HG03439 (cell line): ENCODE results near the gene EIPR1.

Source experiments
- ATAC-seq: cut with Tn5 transposase; IDR thresholded peaks from one replicate; pipeline ENCODE4 v1.9.1; 2021; ENCODE audit warnings: mild to moderate bottlenecking, moderate library complexity; ENCODE audit not compliant: unreplicated experiment

The EIPR1 gene

GRCh38 chr2:3168230-3168891 is 209.3 kb downstream of the EIPR1 start:
- ATAC-seq: no peak

DNA sequence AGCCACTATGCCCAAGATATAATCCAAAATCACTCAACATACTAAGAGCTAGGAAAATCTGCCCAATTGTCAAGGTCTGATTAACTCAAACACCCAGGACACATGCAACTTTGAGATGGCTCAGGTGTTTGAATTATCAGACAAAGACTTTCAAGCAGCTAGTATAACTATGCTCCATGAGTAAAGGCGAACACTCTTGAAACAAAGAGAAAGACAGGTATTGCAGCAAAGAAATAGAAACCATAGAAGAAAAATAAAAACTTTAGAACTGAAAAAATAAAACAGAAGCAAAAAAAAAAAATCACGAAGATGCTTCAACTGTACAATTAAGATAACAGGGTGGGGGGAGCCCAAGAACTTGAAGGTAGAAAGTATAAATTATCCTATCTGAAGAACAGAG is 214.2 kb downstream of the EIPR1 start:
- no peak for ATAC-seq

GRCh38 chr2:3162442-3163077 is 215.1 kb downstream of the EIPR1 start:
- ATAC-seq: no peak

GRCh38 chr2:3160751-3161330 is 216.8 kb downstream of the EIPR1 start:
- ATAC-seq: no peak

DNA sequence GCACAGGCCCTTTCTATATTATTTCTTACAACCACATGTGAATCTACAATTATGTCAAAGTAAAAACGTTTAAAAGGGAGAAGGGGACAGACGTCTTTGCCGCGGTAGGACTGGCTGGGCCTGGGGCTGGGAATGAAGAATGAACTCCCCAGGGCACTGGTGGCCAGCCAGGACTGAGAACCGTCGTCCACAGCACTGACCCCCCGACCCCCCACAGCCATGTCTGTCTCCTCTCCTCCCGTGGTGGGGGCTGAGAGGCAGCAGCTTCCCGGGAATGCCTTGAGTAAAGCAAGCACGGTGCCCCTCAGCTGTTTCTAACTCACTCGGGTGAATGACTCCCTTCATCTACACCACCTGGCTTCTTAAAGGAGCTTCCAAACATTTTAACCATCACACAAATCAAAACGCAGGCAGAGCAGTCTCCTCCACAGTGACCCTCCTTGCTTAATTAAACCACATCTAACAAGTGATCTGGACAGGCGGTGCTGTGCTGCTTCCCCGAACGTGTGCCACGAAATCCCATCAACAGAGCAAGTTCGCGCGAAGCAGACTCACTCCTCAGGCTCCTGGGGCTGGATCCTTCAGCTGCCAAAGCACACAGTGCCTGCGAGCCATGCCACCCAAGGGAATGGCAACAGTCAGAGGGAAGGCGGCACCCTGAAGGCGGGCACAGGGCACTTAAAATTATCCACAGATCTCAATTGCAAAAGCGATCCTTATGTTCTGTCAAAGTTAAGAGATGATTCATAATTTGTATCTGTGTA is 217.7 kb downstream of the EIPR1 start:
- ATAC-seq: no peak

DNA sequence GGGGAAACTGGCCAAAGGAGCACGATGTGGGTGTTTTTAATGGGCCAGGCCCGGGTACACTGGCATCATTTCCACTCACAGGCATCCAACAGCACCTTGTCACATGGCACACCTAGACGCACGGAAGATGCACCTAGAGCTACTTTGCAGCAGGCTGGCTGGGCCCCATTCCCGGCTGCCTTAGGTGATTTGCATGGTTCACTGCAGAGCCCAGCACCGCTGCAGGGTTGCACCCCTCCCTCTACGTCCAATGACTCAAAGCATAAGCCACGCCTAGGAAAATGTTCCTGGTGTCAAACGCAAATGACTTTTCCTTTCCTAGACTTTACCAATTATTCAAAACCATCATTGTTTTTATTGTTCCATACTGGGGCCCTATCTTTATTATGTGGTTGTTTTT is 222.9 kb downstream of the EIPR1 start:
- no peak for ATAC-seq

DNA sequence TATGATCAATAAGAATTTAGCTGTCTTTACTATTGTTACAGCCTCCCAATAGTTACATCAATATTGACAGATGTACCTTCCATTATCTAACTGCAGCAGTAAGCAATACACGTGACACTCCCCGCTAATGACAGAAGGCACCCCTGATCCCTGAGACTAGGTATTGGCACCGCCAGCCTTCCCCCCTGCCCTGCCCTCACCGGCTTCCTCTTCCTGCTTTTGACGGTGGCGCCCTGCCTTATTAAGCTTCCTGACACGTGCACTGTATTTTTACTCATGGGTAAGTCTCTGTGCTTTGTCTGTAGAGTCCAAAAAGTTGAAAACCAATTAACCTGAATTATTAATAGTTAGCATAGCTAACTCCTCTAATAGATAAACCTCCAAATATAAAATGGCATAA is 223.5 kb downstream of the EIPR1 start:
- ATAC-seq: no peak

DNA sequence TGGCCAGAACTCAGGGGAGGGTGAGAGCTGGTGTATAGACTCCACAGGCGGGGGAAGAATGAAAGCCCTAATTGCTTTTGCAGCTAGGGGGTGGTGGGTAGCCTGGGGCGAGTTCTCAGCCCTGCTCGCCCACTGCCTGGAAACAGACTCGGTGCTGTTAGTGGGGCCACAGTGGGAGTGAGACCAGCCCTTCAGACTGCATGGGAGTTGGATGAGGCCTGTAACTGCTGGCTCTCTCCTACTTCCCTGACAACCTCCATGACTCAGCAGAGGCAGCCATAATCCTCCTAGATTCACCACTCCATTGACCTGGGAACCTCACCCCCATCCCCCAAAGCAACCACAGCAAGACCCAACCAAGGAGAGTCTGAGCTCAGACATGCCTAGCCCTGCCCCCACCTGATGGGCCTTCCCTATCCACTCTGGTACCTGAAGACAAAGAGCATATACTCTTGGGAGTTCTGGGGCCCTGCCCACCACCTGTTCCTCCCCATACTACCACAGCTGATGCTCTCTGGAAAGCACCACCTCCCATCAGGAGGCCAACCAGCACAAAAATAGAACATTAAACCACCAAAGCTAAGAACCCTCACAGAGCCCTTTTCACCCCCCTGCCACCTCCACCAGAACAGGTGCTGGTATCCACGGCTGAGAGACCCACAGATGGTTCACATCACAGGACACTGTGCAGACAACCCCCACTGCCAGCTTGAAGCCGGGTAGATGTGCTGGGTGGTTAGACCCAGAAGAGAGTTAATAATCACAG is 226.3 kb downstream of the EIPR1 start:
- no peak for ATAC-seq

- ATAC-seq: no peak
These were observed 228.0 kb downstream of the EIPR1 start for GRCh38 chr2:3149441-3150217.

DNA sequence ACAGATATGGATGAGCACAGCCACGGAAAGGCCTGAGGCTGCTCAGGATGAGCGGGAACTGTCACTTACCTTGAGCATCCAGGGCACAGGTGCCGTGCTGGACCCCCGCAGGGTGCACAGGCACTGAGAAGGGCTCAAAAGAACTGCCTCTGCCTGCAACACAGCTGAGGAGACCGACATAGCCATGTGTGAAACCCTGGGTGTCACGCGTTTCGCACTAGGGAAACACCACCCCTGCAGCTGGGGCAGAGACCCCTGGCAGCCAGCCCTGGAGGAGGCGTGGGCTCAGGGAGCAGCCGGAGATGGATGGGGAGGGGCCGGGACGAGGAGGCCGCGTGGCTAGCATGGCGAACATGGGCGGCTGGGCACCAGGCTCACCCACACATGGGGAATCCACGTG is 228.9 kb downstream of the EIPR1 start:
- no peak for ATAC-seq

- ATAC-seq: no peak
These were observed 229.7 kb downstream of the EIPR1 start for GRCh38 chr2:3147651-3148530.

DNA sequence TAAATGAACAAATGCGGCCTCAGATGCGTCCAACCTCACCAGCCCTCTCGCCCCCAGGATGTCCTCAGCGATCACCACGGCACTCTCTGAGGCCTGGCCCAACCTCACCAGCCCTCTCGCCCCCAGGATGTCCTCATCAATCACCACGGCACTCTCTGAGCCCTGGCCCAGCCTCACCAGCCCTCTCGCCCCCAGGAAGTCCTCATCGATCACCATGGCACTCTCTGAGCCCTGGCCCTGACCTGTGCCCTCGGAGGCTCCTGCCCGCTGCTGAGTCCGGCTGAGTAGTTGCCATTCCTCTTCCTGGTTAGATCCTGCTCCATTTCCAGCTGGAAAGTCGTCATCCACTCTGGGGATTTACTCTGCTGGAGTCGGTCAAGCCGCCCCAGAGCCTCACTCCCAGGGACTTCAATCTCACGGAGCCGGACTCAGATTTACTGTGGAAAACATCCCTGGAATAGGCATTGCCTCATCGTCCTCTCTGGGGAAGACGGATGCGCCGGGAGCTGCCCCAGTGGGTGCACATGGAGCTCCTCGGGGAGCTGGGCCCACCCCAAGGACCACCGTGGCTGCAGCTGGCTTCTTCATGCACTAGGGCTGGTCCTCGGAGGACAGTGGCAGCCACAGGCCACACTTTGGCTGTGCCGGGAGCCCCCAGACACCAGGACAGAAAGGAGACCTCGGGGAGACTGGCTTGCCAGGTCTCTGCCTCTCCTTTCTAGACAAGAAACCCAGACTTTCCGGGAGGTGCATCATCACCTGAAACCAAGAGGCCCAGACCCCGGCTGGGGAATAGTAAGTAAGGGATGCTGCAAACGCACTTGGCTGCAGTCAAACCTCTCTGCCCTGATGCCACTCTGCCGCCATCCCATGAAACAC is 230.6 kb downstream of the EIPR1 start:
- ATAC-seq: no peak

DNA sequence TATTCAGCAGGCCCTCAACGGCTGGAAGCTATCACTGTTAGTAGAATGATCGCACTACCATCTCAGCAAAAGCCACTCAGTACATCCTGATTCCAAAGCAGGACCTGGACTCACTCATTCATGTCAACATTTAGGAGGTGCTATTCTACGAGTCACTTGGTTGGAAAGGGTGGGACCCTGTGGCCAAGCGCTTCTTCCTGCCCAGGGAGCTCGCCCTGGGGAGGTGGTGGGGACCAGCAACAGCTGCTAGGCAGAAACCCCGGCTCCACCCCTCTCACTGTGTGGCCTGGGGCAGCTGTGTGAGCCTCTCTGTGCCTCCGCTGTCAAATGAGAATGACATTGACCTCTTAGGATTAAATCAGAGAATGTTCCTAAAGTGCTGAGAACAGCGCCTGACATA is 231.4 kb downstream of the EIPR1 start:
- no peak for ATAC-seq

- no peak for ATAC-seq
These were observed 232.1 kb downstream of the EIPR1 start for GRCh38 chr2:3145471-3146021.

GRCh38 chr2:3144856-3145255 is 232.8 kb downstream of the EIPR1 start:
- no peak for ATAC-seq

DNA sequence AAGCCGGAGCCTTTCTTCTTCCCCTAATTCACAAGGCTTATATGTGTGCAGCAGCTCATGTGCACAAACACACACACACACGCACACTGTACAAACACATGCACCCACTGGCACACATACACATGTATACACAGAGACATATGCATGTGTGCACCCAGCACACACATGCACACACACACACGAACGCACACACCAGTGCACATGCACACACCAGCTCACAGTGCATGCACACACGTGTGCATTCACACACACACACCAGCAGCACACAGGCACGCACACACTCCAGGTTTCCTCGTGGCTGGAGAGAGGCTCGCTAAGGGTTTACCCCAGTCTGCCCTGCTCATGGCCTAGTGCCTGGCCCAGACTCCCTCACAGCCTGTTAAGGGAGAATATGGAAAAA is 234.0 kb downstream of the EIPR1 start:
- no peak for ATAC-seq

- no peak for ATAC-seq
These were observed 234.6 kb downstream of the EIPR1 start for GRCh38 chr2:3142961-3143571.

GRCh38 chr2:3142210-3142609 is 235.4 kb downstream of the EIPR1 start:
- ATAC-seq: no peak
